ENCODE data around the gene GRK5.
"Not testable (repeated sequence)": the region's sequence is repeated elsewhere in the genome, so short reads cannot be mapped to it uniquely, and the experiment has no call there.

The GRK5 gene

GRCh38 chr10:119222537-119222936, 15.2 kb downstream of the GRK5 start:
- DNase-seq (ENCODE audit: low read depth, low spot score) = no peak

GRCh38 chr10:119222966-119223386, 15.6 kb downstream of the GRK5 start:
- no peak for DNase-seq (ENCODE audit: low read depth, low spot score)

- DNase-seq (ENCODE audit: low read depth, low spot score) = no peak
These were observed 17.8 kb downstream of the GRK5 start for GRCh38 chr10:119225083-119225658.

GRCh38 chr10:119227825-119228224, 20.5 kb downstream of the GRK5 start:
- DNase-seq (ENCODE audit: low read depth, low spot score) = no peak

GRCh38 chr10:119231654-119232053, 24.3 kb downstream of the GRK5 start:
- no peak for DNase-seq (ENCODE audit: low read depth, low spot score)

GRCh38 chr10:119232439-119232838, 25.1 kb downstream of the GRK5 start:
- not testable (repeated sequence) for DNase-seq (ENCODE audit: low read depth, low spot score)

GRCh38 chr10:119233123-119233820, 25.9 kb downstream of the GRK5 start:
- no peak for DNase-seq (ENCODE audit: low read depth, low spot score)

GRCh38 chr10:119233821-119234220, 26.4 kb downstream of the GRK5 start:
- no peak for DNase-seq (ENCODE audit: low read depth, low spot score)

- no peak for DNase-seq (ENCODE audit: low read depth, low spot score)
These were observed 28.0 kb downstream of the GRK5 start for GRCh38 chr10:119235356-119235755.

- no peak for DNase-seq (ENCODE audit: low read depth, low spot score)
These were observed 30.5 kb downstream of the GRK5 start for GRCh38 chr10:119237722-119238436.

- DNase-seq (ENCODE audit: low read depth, low spot score) = no peak
These were observed 31.2 kb downstream of the GRK5 start for GRCh38 chr10:119238577-119238976.

- not testable (repeated sequence) for DNase-seq (ENCODE audit: low read depth, low spot score)
These were observed 31.6 kb downstream of the GRK5 start for GRCh38 chr10:119239015-119239414.

- DNase-seq (ENCODE audit: low read depth, low spot score) = not testable (repeated sequence)
These were observed 32.3 kb downstream of the GRK5 start for GRCh38 chr10:119239630-119240029.

- DNase-seq (ENCODE audit: low read depth, low spot score) = no peak
These were observed 33.7 kb downstream of the GRK5 start for GRCh38 chr10:119241066-119241465.

GRCh38 chr10:119242186-119242585, 34.8 kb downstream of the GRK5 start:
- no peak for DNase-seq (ENCODE audit: low read depth, low spot score)

GRCh38 chr10:119243488-119243887, 36.1 kb downstream of the GRK5 start:
- no peak for DNase-seq (ENCODE audit: low read depth, low spot score)

GRCh38 chr10:119243967-119244366, 36.6 kb downstream of the GRK5 start:
- DNase-seq (ENCODE audit: low read depth, low spot score) = no peak

GRCh38 chr10:119245272-119245671, 37.9 kb downstream of the GRK5 start:
- no peak for DNase-seq (ENCODE audit: low read depth, low spot score)

GRCh38 chr10:119246862-119247549, 39.6 kb downstream of the GRK5 start:
- no peak for DNase-seq (ENCODE audit: low read depth, low spot score)

- DNase-seq (ENCODE audit: low read depth, low spot score) = no peak
These were observed 40.2 kb downstream of the GRK5 start for GRCh38 chr10:119247550-119247894.

GRCh38 chr10:119248184-119248583, 40.8 kb downstream of the GRK5 start:
- DNase-seq (ENCODE audit: low read depth, low spot score) = no peak

- no peak for DNase-seq (ENCODE audit: low read depth, low spot score)
These were observed 41.3 kb downstream of the GRK5 start for GRCh38 chr10:119248681-119249080.
